Hematopoietic multipotent progenitor cell treated with erythropoietin and hydrocortisone succinate and interleukin-3 and kit ligand, for 17 days (in vitro differentiated cells): ENCODE results near the gene DPT.

Experiments
- DNase-seq: peaks from one replicate; pipeline ENCODE4 v3.0.0-alpha.2; 2015; ENCODE audit warnings: low spot score

Gene DPT

DNA sequence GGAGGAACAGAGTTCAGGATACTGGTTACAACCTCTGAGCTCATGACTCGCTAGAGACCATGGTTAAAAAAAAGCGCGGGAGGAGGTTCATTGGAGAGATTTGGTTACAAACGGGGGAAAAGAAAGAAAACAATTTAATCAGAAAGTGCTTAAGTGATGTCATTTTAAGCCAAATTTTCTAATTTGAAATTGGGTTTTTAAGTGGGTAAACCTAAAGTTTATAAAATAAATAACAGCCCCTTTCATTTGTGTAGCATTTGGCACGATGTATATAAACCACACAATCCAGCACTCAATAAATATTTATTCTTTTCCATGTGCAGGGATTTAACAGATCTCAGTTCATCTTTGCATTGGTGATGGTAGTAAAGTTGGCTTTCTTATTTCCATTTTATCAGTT is 7.0 kb upstream of the DPT start:
- DNase-seq: no peak

DNA sequence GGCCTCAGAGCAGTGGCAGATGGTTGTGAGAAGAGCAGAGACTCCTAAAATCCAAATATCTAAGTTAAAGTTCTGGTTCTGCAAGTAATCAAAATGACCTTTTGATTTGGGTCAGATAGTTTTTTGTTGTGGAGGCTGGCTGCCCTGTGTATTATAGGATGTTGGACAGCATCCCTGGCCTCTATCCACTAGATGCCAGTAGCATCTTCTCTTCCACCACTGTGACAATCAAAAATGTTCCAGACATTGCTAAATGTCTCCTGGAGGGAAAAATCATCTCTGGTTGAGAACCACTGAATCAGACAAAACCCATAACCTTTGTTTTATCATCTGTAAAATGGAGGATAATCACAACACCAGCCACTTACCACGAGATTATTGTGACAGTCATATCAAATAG is 5.9 kb upstream of the DPT start:
- no peak for DNase-seq

GRCh38 chr1:168734271-168734670 is 5.3 kb upstream of the DPT start:
- DNase-seq: no peak

- DNase-seq: no peak
These were observed 4.2 kb upstream of the DPT start for GRCh38 chr1:168733241-168733640.

GRCh38 chr1:168732736-168733135 is 3.7 kb upstream of the DPT start:
- DNase-seq: no peak

- DNase-seq: no peak
These were observed 2.4 kb upstream of the DPT start for GRCh38 chr1:168731244-168731953.

DNA sequence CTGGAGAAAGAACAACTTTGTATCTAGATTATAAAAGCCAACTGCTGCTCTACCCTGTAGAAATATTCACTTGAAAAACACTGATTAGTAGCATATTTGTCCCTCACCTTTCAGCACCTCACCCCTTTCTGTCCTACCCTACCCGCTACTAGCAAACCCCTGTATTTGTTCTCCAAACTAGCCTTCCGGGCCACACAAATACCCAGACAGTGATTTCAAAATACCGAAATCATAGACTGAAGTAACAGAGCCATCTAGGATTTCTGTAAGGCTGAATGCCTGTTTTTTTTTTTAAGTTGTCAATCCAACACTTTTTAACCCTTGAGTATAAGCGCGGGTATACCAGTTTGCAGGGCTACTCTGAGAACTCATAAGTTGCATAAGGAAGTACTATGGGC is 398 bp upstream of the DPT start:
- DNase-seq: no peak

- no peak for DNase-seq
These were observed 2.3 kb downstream of the DPT start for GRCh38 chr1:168726719-168727118.

- no peak for DNase-seq
These were observed 2.7 kb downstream of the DPT start for GRCh38 chr1:168726281-168726680.

GRCh38 chr1:168725831-168726230 is 3.2 kb downstream of the DPT start:
- no peak for DNase-seq

- DNase-seq: no peak
These were observed 3.9 kb downstream of the DPT start for GRCh38 chr1:168725060-168725459.

GRCh38 chr1:168723000-168723399 is 6.0 kb downstream of the DPT start:
- no peak for DNase-seq

DNA sequence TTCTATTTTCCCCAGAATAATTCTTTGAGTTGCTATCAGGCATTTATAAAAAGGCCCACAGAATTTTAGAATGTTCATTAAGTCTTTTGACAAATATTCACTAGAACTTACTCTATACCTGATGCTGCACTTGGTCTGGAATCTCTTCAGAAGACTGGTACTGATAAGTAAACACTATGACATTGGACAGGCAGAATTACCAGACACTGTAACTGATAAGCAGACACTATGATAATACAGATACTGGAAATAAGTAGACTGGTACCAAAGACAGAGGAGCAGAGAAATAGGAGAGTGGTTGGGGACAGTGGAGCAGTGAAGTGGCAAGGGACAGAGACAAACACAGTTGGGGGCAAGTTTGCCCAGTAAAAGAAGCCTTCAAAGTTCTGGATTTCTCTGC is 8.2 kb downstream of the DPT start:
- DNase-seq: no peak

DNA sequence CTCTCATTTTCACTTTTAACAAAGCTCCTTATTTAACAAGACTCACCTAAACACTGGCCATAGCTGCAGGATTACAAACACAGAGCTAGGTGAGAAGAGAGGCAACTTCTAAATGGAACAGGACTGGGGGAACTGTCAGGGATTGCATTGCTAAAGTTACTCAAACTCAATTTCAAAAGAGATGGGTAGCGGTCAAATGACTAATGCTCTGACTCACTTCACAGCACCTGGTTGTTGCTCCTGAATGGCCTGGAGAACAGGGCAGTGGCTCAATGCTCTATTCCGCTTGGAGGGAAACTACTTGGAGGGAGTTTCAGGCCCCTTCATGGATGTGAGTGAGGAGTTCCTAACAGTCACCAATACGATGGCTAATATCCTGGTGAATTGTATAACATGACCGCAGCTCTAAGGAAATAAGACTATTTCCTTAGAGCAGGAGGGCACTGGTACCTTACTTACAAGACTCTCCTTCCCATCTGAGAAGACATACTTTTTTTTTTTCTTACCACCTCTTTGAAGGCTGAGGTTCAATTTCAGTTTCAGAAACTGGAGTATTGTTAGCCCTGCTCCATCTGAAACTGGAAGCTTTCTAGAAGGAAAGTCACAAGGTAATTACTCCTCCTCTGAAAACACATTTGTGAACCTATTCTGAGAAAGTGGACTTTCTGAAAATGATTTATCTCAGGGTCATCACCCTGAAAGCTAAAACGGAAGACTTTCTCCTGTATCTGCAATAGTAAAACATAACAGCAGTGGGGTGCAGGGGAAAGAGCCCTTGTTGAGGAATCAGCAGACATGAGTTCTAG is 9.5 kb downstream of the DPT start:
- no peak for DNase-seq

GRCh38 chr1:168717906-168718891 is 10.8 kb downstream of the DPT start:
- no peak for DNase-seq

DNA sequence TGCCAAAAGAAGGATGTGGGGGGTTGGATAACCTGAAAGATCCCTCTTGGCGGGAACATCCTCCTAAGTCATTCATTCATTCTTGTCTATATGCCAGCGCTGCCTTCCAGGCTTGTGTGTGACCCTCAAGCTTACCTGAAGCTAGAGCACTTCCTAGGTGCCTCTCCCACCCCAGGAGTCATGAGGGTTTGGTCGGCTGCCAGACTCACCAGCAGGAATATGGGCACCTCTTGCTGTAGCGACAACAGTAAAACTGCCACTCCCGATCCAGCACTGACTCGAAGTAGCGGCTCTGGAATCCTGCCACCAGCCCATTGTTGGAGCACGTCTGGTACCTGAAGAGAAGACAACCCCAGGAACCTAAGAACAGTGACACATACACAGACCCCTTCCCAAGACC is 15.0 kb downstream of the DPT start:
- DNase-seq: no peak

GRCh38 chr1:168709405-168710363 is 19.3 kb downstream of the DPT start:
- no peak for DNase-seq

- no peak for DNase-seq
These were observed 20.2 kb downstream of the DPT start for GRCh38 chr1:168708698-168709404.

DNA sequence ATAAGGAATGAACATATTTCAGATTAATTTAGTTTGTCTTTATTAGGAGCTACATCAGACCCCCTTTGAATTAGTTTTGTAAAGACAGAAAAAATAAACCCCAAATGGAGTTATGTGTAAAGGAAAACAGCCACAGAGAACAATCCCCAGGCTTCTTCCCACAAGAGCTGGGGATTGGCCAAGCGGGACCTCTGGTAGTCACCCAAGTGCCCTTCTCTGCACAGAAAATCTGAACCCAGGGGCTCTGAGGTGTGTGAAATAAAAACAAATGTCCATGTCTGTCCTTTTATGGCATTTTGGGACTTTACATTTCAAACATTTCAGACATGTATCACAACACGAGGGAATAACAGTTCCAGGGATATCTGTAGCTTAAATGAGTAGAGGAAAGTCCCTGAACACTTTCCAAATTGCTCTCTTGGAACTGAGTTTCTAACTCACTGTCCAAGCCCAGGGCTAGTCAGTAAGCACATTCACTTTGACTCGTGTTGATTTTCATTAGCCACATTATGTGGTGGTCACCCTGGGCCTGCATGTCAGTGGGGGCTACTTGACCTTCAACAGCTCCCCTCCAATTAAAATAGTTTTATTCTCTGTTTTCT is 22.5 kb downstream of the DPT start:
- DNase-seq: no peak

DNA sequence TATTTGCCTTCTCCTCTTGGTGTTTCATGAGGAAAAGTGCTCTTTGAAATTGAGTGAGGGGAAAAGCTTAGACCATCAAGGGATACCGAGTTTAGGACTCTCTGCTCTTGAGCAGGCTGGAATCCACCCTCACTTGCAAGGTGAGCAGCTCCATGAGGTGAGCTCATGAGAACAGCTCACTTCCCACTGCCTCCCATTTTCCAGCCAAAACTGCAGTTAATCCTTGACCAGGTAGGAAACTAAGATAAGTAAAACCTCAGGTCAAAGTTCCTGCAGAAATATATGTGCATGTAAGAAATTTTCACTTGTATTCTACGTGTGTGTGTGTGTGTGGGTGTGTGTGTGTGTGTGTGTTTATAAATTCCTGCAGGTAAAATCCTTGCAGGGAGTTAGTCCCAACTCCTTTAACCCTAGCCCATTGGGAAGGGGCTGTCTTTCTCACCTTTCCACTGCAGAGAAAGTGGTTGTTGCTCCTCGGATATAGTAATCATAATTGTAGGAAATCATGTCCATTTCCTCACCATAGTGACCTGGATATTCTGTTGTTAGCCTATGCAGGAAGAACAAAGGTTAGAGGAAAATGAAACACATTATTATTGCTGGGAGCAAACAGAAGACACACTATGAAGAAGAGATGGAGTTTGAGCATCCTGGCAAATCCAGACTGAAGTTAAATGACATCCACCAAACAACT is 28.3 kb downstream of the DPT start:
- no peak for DNase-seq
